Right renal cortex interstitium (tissue), 3 donors: ENCODE data around the gene ARHGAP31. TPM values are rescaled to one million over a fixed set of nuclear protein-coding genes. Genes with fewer than 3 reads are reported as not detected.
"Not testable (repeated sequence)": the region's sequence is repeated elsewhere in the genome, so short reads cannot be mapped to it uniquely, and the experiment has no call there.

Experiments used
- DNase-seq, 3 donors: peaks; one replicate each; pipeline ENCODE4 v3.0.0-alpha.2; 2013; ENCODE audit warnings: low read depth in 3 of 3, low spot score in 2 of 3
- polyA plus RNA-seq, 3 donors: library from polyadenylated mRNA; unstranded; fragments of 120-200 nt; gene quantifications; one replicate each; pipeline ENCODE4 v1.2.1, GENCODE V29; 2013; ENCODE audit not compliant: insufficient read length in 3 of 3

The ARHGAP31 gene
- polyA plus RNA-seq, 3 donors, result 12.5 to 14.5 (median 14.3) TPM

GRCh38 chr3:119347036-119347435 lies 52.9 kb downstream of the ARHGAP31 start:
- DNase-seq, result no peak

- DNase-seq, result no peak
These were observed 55.3 kb downstream of the ARHGAP31 start for GRCh38 chr3:119349354-119350041.

GRCh38 chr3:119350114-119350513 lies 55.9 kb downstream of the ARHGAP31 start:
- DNase-seq, result no peak

GRCh38 chr3:119351581-119351980 lies 57.4 kb downstream of the ARHGAP31 start:
- DNase-seq, result no peak

- no peak for DNase-seq
These were observed 57.9 kb downstream of the ARHGAP31 start for GRCh38 chr3:119352034-119352609.

GRCh38 chr3:119352863-119353527 lies 58.8 kb downstream of the ARHGAP31 start:
- DNase-seq, result peak in 1 of 3 donors; percentile 31

- DNase-seq, result not testable (repeated sequence)
These were observed 61.4 kb downstream of the ARHGAP31 start for GRCh38 chr3:119355608-119356007.

- no peak for DNase-seq
These were observed 62.5 kb downstream of the ARHGAP31 start for GRCh38 chr3:119356646-119357045.

- no peak for DNase-seq
These were observed 63.0 kb downstream of the ARHGAP31 start for GRCh38 chr3:119357190-119357589.

- no peak for DNase-seq
These were observed 65.5 kb downstream of the ARHGAP31 start for GRCh38 chr3:119359476-119360326.

GRCh38 chr3:119360736-119361462 lies 66.7 kb downstream of the ARHGAP31 start:
- DNase-seq, result no peak

- DNase-seq, result no peak
These were observed 67.8 kb downstream of the ARHGAP31 start for GRCh38 chr3:119362010-119362409.

- no peak for DNase-seq
These were observed 69.0 kb downstream of the ARHGAP31 start for GRCh38 chr3:119362940-119363725.

- no peak for DNase-seq
These were observed 70.2 kb downstream of the ARHGAP31 start for GRCh38 chr3:119364401-119364800.

GRCh38 chr3:119365418-119365817 lies 71.2 kb downstream of the ARHGAP31 start:
- DNase-seq, result no peak

- no peak for DNase-seq
These were observed 72.8 kb downstream of the ARHGAP31 start for GRCh38 chr3:119367000-119367399.

- DNase-seq, result no peak
These were observed 74.1 kb downstream of the ARHGAP31 start for GRCh38 chr3:119368298-119368697.

- not testable (repeated sequence) for DNase-seq
These were observed 77.6 kb downstream of the ARHGAP31 start for GRCh38 chr3:119371786-119372185.

- no peak for DNase-seq
These were observed 80.9 kb downstream of the ARHGAP31 start for GRCh38 chr3:119375106-119375505.

- DNase-seq, result no peak
These were observed 81.3 kb downstream of the ARHGAP31 start for GRCh38 chr3:119375510-119375909.
